Suprapubic skin (tissue), 4 donors: ENCODE results near the gene TRIM13.

Experiments
- EP300 ChIP-seq: sonication (generic); formaldehyde crosslinking; IDR thresholded peaks from one replicate; pipeline ENCODE4 v1.6.1; 2017; ENCODE audit warnings: antibody characterized with exemption
- POLR2AphosphoS5 ChIP-seq, 3 donors: sonication (generic); formaldehyde crosslinking; IDR thresholded peaks; one replicate each; pipeline ENCODE4 v1.6.1; 2017; ENCODE audit warnings: antibody characterized with exemption in 3 of 3

GRCh38 chr13:50037788-50038187 is 40.9 kb downstream of the TRIM13 start:
- no peak for TF ChIP-seq EP300
- no peak for TF ChIP-seq POLR2AphosphoS5 (IDR thresholded peaks at IDR 0.05)
